H9 (cell line): Measurements from ENCODE around the gene EIF2D. TPM values are rescaled to one million over a fixed set of nuclear protein-coding genes. Genes with fewer than 3 reads are reported as not detected.

Source experiments
- DNase-seq: peaks from one replicate; pipeline ENCODE4 v3.0.0-alpha.2; 2017
- H2AFZ ChIP-seq: one replicate; pipeline ENCODE4 v1.6.1; 2013; ENCODE audit warnings: mild to moderate bottlenecking, low read length, control low read depth, moderate library complexity
- H2AK5ac ChIP-seq: 2 replicates; pipeline ENCODE4 v1.6.1; 2013; ENCODE audit warnings: low read length, control low read depth, mixed read lengths; ENCODE audit not compliant: insufficient read length
- H2BK120ac ChIP-seq: one replicate; pipeline ENCODE4 v1.6.1; 2013; ENCODE audit warnings: low read depth, mild to moderate bottlenecking, low read length, control low read depth, inconsistent platforms; ENCODE audit not compliant: poor library complexity, severe bottlenecking
- H2BK12ac ChIP-seq: 2 replicates; pipeline ENCODE4 v1.6.1; 2013; ENCODE audit warnings: low read length, control low read depth, mixed read lengths, low read depth; ENCODE audit not compliant: insufficient read length
- H2BK15ac ChIP-seq: 2 replicates; pipeline ENCODE4 v1.6.1; 2013; ENCODE audit warnings: low read depth, low read length, control low read depth
- H2BK20ac ChIP-seq: one replicate; pipeline ENCODE4 v1.6.1; 2013; ENCODE audit warnings: low read depth, mild to moderate bottlenecking, low read length, control low read depth, inconsistent platforms; ENCODE audit not compliant: poor library complexity, severe bottlenecking
- H2BK5ac ChIP-seq: 2 replicates; pipeline ENCODE4 v1.6.1; 2013; ENCODE audit warnings: low read length, control low read depth, mixed read lengths; ENCODE audit not compliant: insufficient read length
- H3K14ac ChIP-seq: 2 replicates; pipeline ENCODE4 v1.6.1; 2013; ENCODE audit warnings: low read length, control low read depth; ENCODE audit not compliant: insufficient read depth
- H3K18ac ChIP-seq: 2 replicates; pipeline ENCODE4 v1.6.1; 2013; ENCODE audit warnings: low read depth, mild to moderate bottlenecking, mixed read lengths, low read length, control low read depth; ENCODE audit not compliant: insufficient read length
- H3K23ac ChIP-seq: 2 replicates; pipeline ENCODE4 v1.6.1; 2013; ENCODE audit warnings: low read length, control low read depth, mixed read lengths, low read depth; ENCODE audit not compliant: insufficient read length
- H3K23me2 ChIP-seq: 2 replicates; pipeline ENCODE4 v1.6.1; 2013; ENCODE audit warnings: low read depth, mild to moderate bottlenecking, mixed read lengths, low read length, control low read depth; ENCODE audit not compliant: insufficient read length, poor library complexity, severe bottlenecking
- H3K27ac ChIP-seq: 2 replicates; pipeline ENCODE4 v1.5.1; 2013; ENCODE audit warnings: low read length, control low read depth, mixed read lengths, low read depth; ENCODE audit not compliant: insufficient read length
- H3K27me3 ChIP-seq: 2 replicates; pipeline ENCODE4 v1.6.1; 2013; ENCODE audit warnings: low read length, control low read depth, inconsistent platforms; ENCODE audit not compliant: insufficient read depth
- H3K4ac ChIP-seq: 2 replicates; pipeline ENCODE4 v1.6.1; 2013; ENCODE audit warnings: low read depth, mild to moderate bottlenecking, control low read depth, inconsistent platforms, low read length, moderate library complexity
- H3K4me1 ChIP-seq: 2 replicates; pipeline ENCODE4 v1.6.1; 2013; ENCODE audit warnings: low read length, control low read depth, inconsistent platforms; ENCODE audit not compliant: insufficient read depth
- H3K4me2 ChIP-seq: 2 replicates; pipeline ENCODE4 v1.6.1; 2013; ENCODE audit warnings: low read length, control low read depth, mixed read lengths; ENCODE audit not compliant: insufficient read length, insufficient read depth
- H3K56ac ChIP-seq: 2 replicates; pipeline ENCODE4 v1.6.1; 2013; ENCODE audit warnings: low read depth, mild to moderate bottlenecking, mixed read lengths, low read length, control low read depth; ENCODE audit not compliant: insufficient read length
- H3K79me1 ChIP-seq: 2 replicates; pipeline ENCODE4 v1.6.1; 2013; ENCODE audit warnings: low read depth, mild to moderate bottlenecking, moderate library complexity, low read length, control low read depth, inconsistent platforms; ENCODE audit not compliant: insufficient read depth, poor library complexity, severe bottlenecking
- H3K79me2 ChIP-seq: 2 replicates; pipeline ENCODE4 v1.6.1; 2013; ENCODE audit warnings: low read length, control low read depth, inconsistent platforms; ENCODE audit not compliant: insufficient read depth
- H3K9ac ChIP-seq: 2 replicates; pipeline ENCODE4 v1.6.1; 2013; ENCODE audit warnings: low read length, control low read depth, mixed read lengths; ENCODE audit not compliant: insufficient read length; ENCODE audit errors: extremely low read depth
- H3K9me3 ChIP-seq: one replicate; pipeline ENCODE4 v1.6.1; 2013; ENCODE audit warnings: low read depth, low read length, inconsistent platforms; ENCODE audit not compliant: control insufficient read depth
- H3T11ph ChIP-seq: one replicate; pipeline ENCODE4 v1.6.1; 2013; ENCODE audit warnings: mild to moderate bottlenecking, low read length, control low read depth, inconsistent platforms
- H4K20me1 ChIP-seq: one replicate; pipeline ENCODE4 v1.6.1; 2013; ENCODE audit not compliant: control insufficient read depth, insufficient read length, insufficient read depth
- H4K5ac ChIP-seq: 2 replicates; pipeline ENCODE4 v1.6.1; 2013; ENCODE audit warnings: low read depth, mild to moderate bottlenecking, mixed read lengths, low read length, control low read depth; ENCODE audit not compliant: insufficient read length
- H4K8ac ChIP-seq: replicated peaks from 2 replicates; pipeline ENCODE4 v1.6.1; 2013; ENCODE audit warnings: low read length, control low read depth, mixed read lengths, low read depth; ENCODE audit not compliant: insufficient read length
- H4K91ac ChIP-seq: 2 replicates; pipeline ENCODE4 v1.6.1; 2013; ENCODE audit warnings: low read depth, mild to moderate bottlenecking, moderate library complexity, mixed read lengths, low read length, control low read depth; ENCODE audit not compliant: insufficient read length
- H3K27ac Mint-ChIP-seq, 3 experiments: 2 replicates in 2 of 3; 3 replicates in 1 of 3; pipeline ENCODE4 v1.8.0; 2020 to 2021; ENCODE audit warnings: mixed read lengths in 3 of 3, mild to moderate bottlenecking in 1 of 3, moderate library complexity in 1 of 3
- H3K27me3 Mint-ChIP-seq: 2 replicates; pipeline ENCODE4 v1.8.0; 2021; ENCODE audit warnings: low read depth, mild to moderate bottlenecking, moderate library complexity, mixed read lengths
- H3K36me3 Mint-ChIP-seq, 3 experiments: 2 replicates in 2 of 3; 3 replicates in 1 of 3; pipeline ENCODE4 v1.8.0; 2020 to 2021; ENCODE audit warnings: low read depth in 3 of 3, mixed read lengths in 3 of 3; ENCODE audit not compliant: insufficient read depth in 1 of 3
- H3K4me1 Mint-ChIP-seq, 2 experiments: 2 replicates each; pipeline ENCODE4 v1.8.0; 2020; ENCODE audit warnings: mixed read lengths in 2 of 2
- H3K4me3 Mint-ChIP-seq, 2 experiments: 2 replicates in 1 of 2; 3 replicates in 1 of 2; pipeline ENCODE4 v1.8.0; 2020 to 2021; ENCODE audit warnings: mild to moderate bottlenecking in 2 of 2, mixed read lengths in 2 of 2, moderate library complexity in 1 of 2
- H3K9me3 Mint-ChIP-seq, 2 experiments: 2 replicates in 1 of 2; 3 replicates in 1 of 2; pipeline ENCODE4 v1.8.0; 2020; ENCODE audit warnings: mild to moderate bottlenecking in 2 of 2, mixed read lengths in 2 of 2, moderate library complexity in 1 of 2
- WGBS: extraction: QIAGEN DNeasy Blood & Tissue Kit; methylation state at CpG from one replicate; pipeline ENCODE4 v1.1.7; 2013; ENCODE audit warnings: missing lambda C conversion rate, low lambda C conversion rate, mixed read lengths; ENCODE audit not compliant: insufficient read length; ENCODE audit errors: extremely low coverage; 5-methylcytosine and 5-hydroxymethylcytosine counted together
- total RNA-seq: library from RNA; stranded (reverse); gene quantifications from 2 replicates; pipeline ENCODE4 v1.2.1, GENCODE V29; 2021
- TF ChIP-seq, protein P1 (sequence below): fragments of 200-600 bp; sonication (generic); conservative IDR thresholded peaks from 3 replicates; pipeline ENCODE4 v1.8.0; 2021; ENCODE audit warnings: antibody characterized with exemption, mild to moderate bottlenecking

The EIF2D gene
- total RNA-seq, 1 experiment from 2014 or later, result 35.8 TPM

DNA sequence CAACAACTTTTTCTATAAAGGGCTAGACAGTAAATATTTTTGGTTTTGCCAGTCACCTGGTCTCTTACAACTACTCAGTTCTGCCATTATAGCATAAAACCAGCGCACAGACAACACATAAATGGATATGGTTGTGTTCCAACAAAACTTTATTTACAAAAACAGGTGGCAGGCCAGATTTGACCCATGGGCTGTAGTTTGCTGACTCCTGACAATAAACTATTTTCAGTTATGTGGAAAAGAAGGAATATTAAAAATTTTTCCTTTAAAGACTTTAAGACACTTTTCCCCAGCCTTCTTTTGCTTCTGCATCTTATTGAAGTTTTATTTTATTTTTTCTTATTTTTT, 16.0 kb downstream of the EIF2D start:
- no peak overlapping the region for H2AFZ ChIP-seq
- no peak overlapping the region for H3K27ac ChIP-seq
- no peaks in the 10 kb centered on the region for H3K79me2 ChIP-seq
- no peak overlapping the region for H3K23ac ChIP-seq
- no peaks in the 10 kb centered on the region for H3K79me1 ChIP-seq
- H3K18ac ChIP-seq, result no peak overlapping the region
- no peaks in the 10 kb centered on the region for H3K27me3 Mint-ChIP-seq
- H3K4me1 Mint-ChIP-seq, result no peaks in the 10 kb centered on the region
- H3K4me3 Mint-ChIP-seq, result no peak overlapping the region
- H3K4me1 ChIP-seq, result no peaks in the 10 kb centered on the region
- H3K4me2 ChIP-seq, result no peak overlapping the region
- H4K5ac ChIP-seq, result no peak overlapping the region
- no peak overlapping the region for H2BK20ac ChIP-seq
- no peaks in the 10 kb centered on the region for H3K23me2 ChIP-seq
- H3K9me3 Mint-ChIP-seq, result no peaks in the 10 kb centered on the region
- H3K14ac ChIP-seq, result no peak overlapping the region
- no peak overlapping the region for H2AK5ac ChIP-seq
- no peaks in the 10 kb centered on the region for H3K27me3 ChIP-seq
- H3K9ac ChIP-seq, result no peak overlapping the region
- H2BK5ac ChIP-seq, result no peak overlapping the region
- WGBS, result no CpG with 5 or more reads among the region's 1 CpG
- no peaks in the 10 kb centered on the region for H4K20me1 ChIP-seq
- no peak overlapping the region for H4K91ac ChIP-seq
- no peak overlapping the region for H3K27ac Mint-ChIP-seq
- H3K56ac ChIP-seq, result no peak overlapping the region
- no peak overlapping the region for H2BK15ac ChIP-seq
- no peak overlapping the region for H3T11ph ChIP-seq
- TF ChIP-seq, protein P1, sequence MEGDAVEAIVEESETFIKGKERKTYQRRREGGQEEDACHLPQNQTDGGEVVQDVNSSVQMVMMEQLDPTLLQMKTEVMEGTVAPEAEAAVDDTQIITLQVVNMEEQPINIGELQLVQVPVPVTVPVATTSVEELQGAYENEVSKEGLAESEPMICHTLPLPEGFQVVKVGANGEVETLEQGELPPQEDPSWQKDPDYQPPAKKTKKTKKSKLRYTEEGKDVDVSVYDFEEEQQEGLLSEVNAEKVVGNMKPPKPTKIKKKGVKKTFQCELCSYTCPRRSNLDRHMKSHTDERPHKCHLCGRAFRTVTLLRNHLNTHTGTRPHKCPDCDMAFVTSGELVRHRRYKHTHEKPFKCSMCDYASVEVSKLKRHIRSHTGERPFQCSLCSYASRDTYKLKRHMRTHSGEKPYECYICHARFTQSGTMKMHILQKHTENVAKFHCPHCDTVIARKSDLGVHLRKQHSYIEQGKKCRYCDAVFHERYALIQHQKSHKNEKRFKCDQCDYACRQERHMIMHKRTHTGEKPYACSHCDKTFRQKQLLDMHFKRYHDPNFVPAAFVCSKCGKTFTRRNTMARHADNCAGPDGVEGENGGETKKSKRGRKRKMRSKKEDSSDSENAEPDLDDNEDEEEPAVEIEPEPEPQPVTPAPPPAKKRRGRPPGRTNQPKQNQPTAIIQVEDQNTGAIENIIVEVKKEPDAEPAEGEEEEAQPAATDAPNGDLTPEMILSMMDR, result no peak
- peaks cover 18 to 60% (median 56%) of the 10 kb centered on the region in 3 experiments; a peak in 6 of 7 replicates for H3K36me3 Mint-ChIP-seq
- H2BK12ac ChIP-seq, result no peak overlapping the region
- H3K4ac ChIP-seq, result no peak overlapping the region
- no peak overlapping the region for H2BK120ac ChIP-seq
- no peak for DNase-seq
- no peaks in the 10 kb centered on the region for H3K9me3 ChIP-seq
- H4K8ac ChIP-seq, result no peak overlapping the region
